Stimulated activated naive B cell treated with anti-CD40 and anti-IgM and Interleukin-4, amounts not matched to agents 10 μg/mL and 1 μg/mL and 100 μg/mL, for 72 hours (primary cell): ENCODE results near the gene TTLL8.
"Not testable (repeated sequence)": the region's sequence is repeated elsewhere in the genome, so short reads cannot be mapped to it uniquely, and the experiment has no call there.

Experiments used
- ATAC-seq, 2 donors: fragments of 150-1000 bp; cut with Tn5 transposase; replicated peaks; 2 replicates each; pipeline ENCODE4 v1.10.0; 2021; ENCODE audit warnings: moderate library complexity in 1 of 2
- DNase-seq: peaks from one replicate; pipeline ENCODE4 v3.0.0; 2021
- H3K27ac Mint-ChIP-seq: one replicate; pipeline ENCODE4 v1.8.0; 2022; ENCODE audit warnings: mild to moderate bottlenecking, mixed read lengths
- H3K27me3 Mint-ChIP-seq, 2 donors: one replicate each; pipeline ENCODE4 v1.8.0; 2022; ENCODE audit warnings: mixed read lengths in 2 of 2
- H3K36me3 Mint-ChIP-seq, 2 donors: one replicate each; pipeline ENCODE4 v1.8.0; 2022; ENCODE audit warnings: mixed read lengths in 2 of 2, mild to moderate bottlenecking in 1 of 2
- H3K4me1 Mint-ChIP-seq, 2 donors: one replicate each; pipeline ENCODE4 v1.8.0; 2022; ENCODE audit warnings: mixed read lengths in 2 of 2, mild to moderate bottlenecking in 1 of 2
- H3K4me3 Mint-ChIP-seq, 2 donors: one replicate each; pipeline ENCODE4 v1.8.0; 2022; ENCODE audit warnings: mild to moderate bottlenecking in 2 of 2, mixed read lengths in 2 of 2, moderate library complexity in 1 of 2
- H3K9me3 Mint-ChIP-seq, 2 donors: one replicate each; pipeline ENCODE4 v1.8.0; 2022; ENCODE audit warnings: mixed read lengths in 2 of 2, mild to moderate bottlenecking in 1 of 2

Gene TTLL8

GRCh38 chr22:49981799-49982198, 76.3 kb downstream of the TTLL8 start:
- peaks cover 18 to 30% of the 10 kb centered on the region in 2 donors for H3K36me3 Mint-ChIP-seq
- H3K4me3 Mint-ChIP-seq: not testable (repeated sequence)

GRCh38 chr22:49979587-49980264, 78.4 kb downstream of the TTLL8 start:
- DNase-seq: peak; percentile 46
- peak; percentile 24 to 27 for ATAC-seq
- H3K27ac Mint-ChIP-seq: peak overlapping the region; percentile 95
- H3K36me3 Mint-ChIP-seq: peaks cover 26 to 28% of the 10 kb centered on the region in 2 donors
- peaks cover 26 to 45% of the 10 kb centered on the region in 2 donors for H3K4me1 Mint-ChIP-seq
- peaks cover 15 to 18% of the 10 kb centered on the region in 2 donors for H3K9me3 Mint-ChIP-seq
- peaks cover 0 to 4% of the 10 kb centered on the region in 2 donors for H3K27me3 Mint-ChIP-seq
- peak overlapping the region; percentile 59 to 66 for H3K4me3 Mint-ChIP-seq

More at GRCh38 chr22:49981799-49982198, 76.3 kb downstream of the TTLL8 start:
- H3K9me3 Mint-ChIP-seq: peaks cover 16 to 23% of the 10 kb centered on the region in 2 donors
- not testable (repeated sequence) for DNase-seq, H3K27ac Mint-ChIP-seq, H3K27me3 Mint-ChIP-seq, ATAC-seq
- H3K4me1 Mint-ChIP-seq: peaks cover 14 to 45% of the 10 kb centered on the region in 2 donors

GRCh38 chr22:49977578-49977977, 80.5 kb downstream of the TTLL8 start:
- Mint-ChIP-seq H3K27ac (peak overlapping the region; percentile 54), H3K36me3 (peaks cover 26 to 28% of the 10 kb centered on the region in 2 donors), H3K27me3 (peaks cover 0 to 4% of the 10 kb centered on the region in 2 donors), H3K9me3 (peaks cover 15 to 17% of the 10 kb centered on the region in 2 donors), H3K4me3 (no peak overlapping the region), H3K4me1 (peaks cover 21 to 36% of the 10 kb centered on the region in 2 donors)
- DNase-seq (peak; percentile 3), ATAC-seq (no peak)

GRCh38 chr22:49976439-49977175, 81.5 kb downstream of the TTLL8 start:
- DNase-seq: peak; percentile 76
- Mint-ChIP-seq H3K27ac (peak overlapping the region; percentile 91), H3K9me3 (peaks cover 15 to 17% of the 10 kb centered on the region in 2 donors), H3K36me3 (peaks cover 26 to 28% of the 10 kb centered on the region in 2 donors), H3K4me3 (peak overlapping the region; percentile 0 to 36), H3K4me1 (peaks cover 21 to 36% of the 10 kb centered on the region in 2 donors), H3K27me3 (peaks cover 0 to 4% of the 10 kb centered on the region in 2 donors)
- peak; percentile 71 to 73 for ATAC-seq

- peaks cover 22 to 40% of the 10 kb centered on the region in 2 donors for H3K4me1 Mint-ChIP-seq
- ATAC-seq (peak; percentile 61 to 64), DNase-seq (peak; percentile 79)
- H3K27ac Mint-ChIP-seq: peak overlapping the region; percentile 93
- H3K36me3 Mint-ChIP-seq: peaks cover 22 to 26% of the 10 kb centered on the region in 2 donors
- peaks cover 0 to 4% of the 10 kb centered on the region in 2 donors for H3K27me3 Mint-ChIP-seq
- H3K9me3 Mint-ChIP-seq: peaks cover 13 to 15% of the 10 kb centered on the region in 2 donors
- H3K4me3 Mint-ChIP-seq: peak overlapping the region; percentile 46 to 68
These were observed 82.3 kb downstream of the TTLL8 start for GRCh38 chr22:49975543-49976389.

GRCh38 chr22:49973018-49973961, 84.8 kb downstream of the TTLL8 start:
- Mint-ChIP-seq H3K4me3 (no peak overlapping the region), H3K4me1 (peaks cover 26 to 46% of the 10 kb centered on the region in 2 donors), H3K27ac (no peak overlapping the region), H3K36me3 (peaks cover 8 to 11% of the 10 kb centered on the region in 2 donors), H3K9me3 (peaks cover 5% of the 10 kb centered on the region in 2 donors), H3K27me3 (no peaks in the 10 kb centered on the region)
- DNase-seq: peak; percentile 0
- no peak for ATAC-seq

- DNase-seq (peak; percentile 26), ATAC-seq (no peak)
- Mint-ChIP-seq H3K36me3 (peaks cover 4 to 16% of the 10 kb centered on the region in 2 donors), H3K27ac (no peak overlapping the region), H3K4me1 (peaks cover 33 to 46% of the 10 kb centered on the region in 2 donors), H3K9me3 (peaks cover 4 to 5% of the 10 kb centered on the region in 2 donors), H3K27me3 (no peaks in the 10 kb centered on the region), H3K4me3 (no peak overlapping the region)
These were observed 85.7 kb downstream of the TTLL8 start for GRCh38 chr22:49972163-49973017.

- Mint-ChIP-seq H3K27me3 (no peaks in the 10 kb centered on the region), H3K36me3 (peaks cover 2 to 13% of the 10 kb centered on the region in 2 donors), H3K9me3 (peaks cover 4 to 5% of the 10 kb centered on the region in 2 donors), H3K4me3 (no peak overlapping the region), H3K4me1 (peaks cover 35 to 51% of the 10 kb centered on the region in 2 donors), H3K27ac (peak overlapping the region; percentile 97)
- DNase-seq (peak; percentile 74), ATAC-seq (peak; percentile 47 to 52)
These were observed 86.6 kb downstream of the TTLL8 start for GRCh38 chr22:49971232-49972162.

GRCh38 chr22:49970528-49971231, 87.4 kb downstream of the TTLL8 start:
- Mint-ChIP-seq H3K4me1 (peaks cover 38 to 57% of the 10 kb centered on the region in 2 donors), H3K9me3 (peaks cover 4 to 5% of the 10 kb centered on the region in 2 donors), H3K36me3 (peaks cover 2 to 17% of the 10 kb centered on the region in 2 donors), H3K4me3 (no peak overlapping the region), H3K27ac (peak overlapping the region; percentile 97), H3K27me3 (no peaks in the 10 kb centered on the region)
- peak; percentile 78 to 83 for ATAC-seq
- DNase-seq: peak; percentile 94

- Mint-ChIP-seq H3K36me3 (peaks cover 0 to 13% of the 10 kb centered on the region in 2 donors), H3K4me3 (peak overlapping the region in 1 of 2 donors; percentile 37), H3K27me3 (no peaks in the 10 kb centered on the region), H3K27ac (peak overlapping the region; percentile 97), H3K9me3 (no peaks in the 10 kb centered on the region), H3K4me1 (peaks cover 34 to 59% of the 10 kb centered on the region in 2 donors)
- peak; percentile 4 for DNase-seq
- ATAC-seq: no peak
These were observed 88.2 kb downstream of the TTLL8 start for GRCh38 chr22:49969751-49970527.
